AML-193 (cell line): Measurements from ENCODE around the gene HIP1.
"Not testable (repeated sequence)": the region's sequence is repeated elsewhere in the genome, so short reads cannot be mapped to it uniquely, and the experiment has no call there.

ENCODE experiments used
- DNase-seq, 2 experiments: peaks; one replicate each; lab custom pipeline; 2025; lab: John Stamatoyannopoulos, UW

The HIP1 gene

GRCh38 chr7:75613351-75613750, 125.4 kb downstream of the HIP1 start:
- no peak for DNase-seq

GRCh38 chr7:75611557-75612178, 127.1 kb downstream of the HIP1 start:
- no peak for DNase-seq

GRCh38 chr7:75609416-75609815, 129.3 kb downstream of the HIP1 start:
- DNase-seq, result not testable (repeated sequence)

GRCh38 chr7:75608451-75609122, 130.2 kb downstream of the HIP1 start:
- DNase-seq, result no peak

- DNase-seq, result peak; percentile 17
These were observed 134.3 kb downstream of the HIP1 start for GRCh38 chr7:75604408-75604807.

- not testable (repeated sequence) for DNase-seq
These were observed 135.9 kb downstream of the HIP1 start for GRCh38 chr7:75602831-75603230.

- no peak for DNase-seq
These were observed 137.2 kb downstream of the HIP1 start for GRCh38 chr7:75601539-75601938.

- DNase-seq, result not testable (repeated sequence)
These were observed 138.0 kb downstream of the HIP1 start for GRCh38 chr7:75600748-75601147.

GRCh38 chr7:75599244-75599781, 139.4 kb downstream of the HIP1 start:
- DNase-seq, result no peak

- DNase-seq, result no peak
These were observed 141.8 kb downstream of the HIP1 start for GRCh38 chr7:75596727-75597614.

GRCh38 chr7:75595766-75596165, 143.0 kb downstream of the HIP1 start:
- no peak for DNase-seq

GRCh38 chr7:75593500-75594184, 145.1 kb downstream of the HIP1 start:
- not testable (repeated sequence) for DNase-seq

- DNase-seq, result no peak
These were observed 147.1 kb downstream of the HIP1 start for GRCh38 chr7:75591467-75592255.

- no peak for DNase-seq
These were observed 148.3 kb downstream of the HIP1 start for GRCh38 chr7:75590373-75591005.

GRCh38 chr7:75584354-75584753, 154.4 kb downstream of the HIP1 start:
- no peak for DNase-seq

GRCh38 chr7:75583255-75583654, 155.5 kb downstream of the HIP1 start:
- no peak for DNase-seq

GRCh38 chr7:75579899-75580298, 158.8 kb downstream of the HIP1 start:
- DNase-seq, result no peak

- no peak for DNase-seq
These were observed 160.7 kb downstream of the HIP1 start for GRCh38 chr7:75578081-75578480.

GRCh38 chr7:75575488-75576121, 163.1 kb downstream of the HIP1 start:
- no peak for DNase-seq

- no peak for DNase-seq
These were observed 165.2 kb downstream of the HIP1 start for GRCh38 chr7:75573477-75574019.
